Fibroblast of villous mesenchyme (primary cell): ENCODE data around the gene RPL35A. TPM values are rescaled to one million over a fixed set of nuclear protein-coding genes. Genes with fewer than 3 reads are reported as not detected.
"Not testable (repeated sequence)": the region's sequence is repeated elsewhere in the genome, so short reads cannot be mapped to it uniquely, and the experiment has no call there.

Source experiments
- DNase-seq: peaks from one replicate; pipeline ENCODE4 v3.0.0-alpha.2; 2010; ENCODE audit warnings: low read depth
- H3K4me3 ChIP-seq: 2 replicates; pipeline ENCODE4 v1.5.1; 2011; ENCODE audit warnings: low read depth, mild to moderate bottlenecking, low read length
- CTCF ChIP-seq: IDR thresholded peaks from 2 replicates; pipeline ENCODE4 v1.5.1; 2012; ENCODE audit warnings: low read depth, mild to moderate bottlenecking, low read length; ENCODE audit not compliant: insufficient read depth
- total RNA-seq: library from RNA; depleted of rRNA; stranded (reverse); fragments of >200 nt; gene quantifications from 2 replicates; pipeline ENCODE4 v1.2.3, GENCODE V29; 2012

Gene RPL35A
- total RNA-seq, 1 donor, result 453 TPM

DNA sequence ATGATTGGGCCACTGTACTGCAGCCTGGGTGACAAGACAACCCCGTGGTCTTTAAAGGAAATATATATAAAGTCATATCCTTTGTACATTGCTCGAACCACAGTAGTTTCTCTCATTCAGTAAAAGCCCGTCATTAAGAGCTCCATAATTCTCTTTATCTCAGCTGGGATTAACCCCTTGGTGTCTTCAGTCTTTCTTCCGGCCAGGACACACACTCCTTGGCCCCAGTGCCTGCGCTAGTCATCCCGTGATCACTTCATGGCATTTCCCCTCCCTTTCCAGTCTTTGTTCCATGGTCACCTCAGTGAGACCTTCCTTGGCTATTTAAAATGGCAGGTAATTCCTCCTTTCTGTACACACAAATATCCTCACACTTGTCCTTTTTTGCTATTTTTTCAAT lies 3.3 kb downstream of the RPL35A start:
- no peak overlapping the region for H3K4me3 ChIP-seq
- no peak for TF ChIP-seq CTCF
- DNase-seq, result no peak

- H3K4me3 ChIP-seq, result no peak overlapping the region
- no peak for TF ChIP-seq CTCF
- DNase-seq, result no peak
Observed at GRCh38 chr3:197953881-197954280, 3.9 kb downstream of the RPL35A start.

DNA sequence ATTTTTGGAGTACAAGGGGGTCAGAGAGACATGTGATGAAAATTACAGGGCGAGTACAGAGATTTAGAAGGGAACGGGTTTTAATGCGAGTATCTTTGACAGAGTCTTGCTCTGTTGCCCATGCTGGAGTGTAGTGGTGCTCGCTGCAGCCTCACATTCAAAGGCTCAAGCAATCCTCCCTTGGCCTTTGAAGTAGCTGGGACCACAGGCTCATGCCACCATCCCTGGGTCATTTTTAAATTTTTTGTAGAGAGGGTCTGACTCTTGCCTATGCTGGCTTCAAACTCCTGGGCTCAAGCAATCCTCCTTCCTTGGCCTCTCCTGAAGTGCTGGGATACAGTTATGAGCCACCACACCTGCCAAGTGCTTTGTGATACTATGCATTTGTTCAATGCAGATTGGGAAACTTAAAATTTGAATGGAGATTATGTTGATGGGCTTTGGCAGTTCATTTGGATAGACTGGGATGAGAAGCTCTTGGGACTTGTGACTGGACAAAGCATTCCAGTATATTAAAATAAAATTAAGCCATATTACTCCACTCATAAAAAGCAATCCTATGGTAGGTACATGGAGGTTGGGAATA lies 6.0 kb downstream of the RPL35A start:
- no peak for DNase-seq
- no peak overlapping the region for H3K4me3 ChIP-seq
- no peak for TF ChIP-seq CTCF

GRCh38 chr3:197956626-197956988 lies 6.6 kb downstream of the RPL35A start:
- DNase-seq, result no peak
- H3K4me3 ChIP-seq, result no peak overlapping the region
- TF ChIP-seq CTCF, result no peak

GRCh38 chr3:197957790-197958133 lies 7.8 kb downstream of the RPL35A start:
- TF ChIP-seq CTCF, result no peak
- DNase-seq, result no peak
- H3K4me3 ChIP-seq, result no peak overlapping the region

GRCh38 chr3:197958346-197958745 lies 8.4 kb downstream of the RPL35A start:
- H3K4me3 ChIP-seq, result no peak overlapping the region
- no peak for DNase-seq
- no peak for TF ChIP-seq CTCF

GRCh38 chr3:197958848-197959247 lies 8.9 kb downstream of the RPL35A start:
- H3K4me3 ChIP-seq, DNase-seq: not testable (repeated sequence)
